Fibroblast of pulmonary artery (primary cell): ENCODE measurements around the gene FRAS1.
A peak's percentile ranks its signal among the peaks of the same experiment; 100 is the strongest.

Experiments
- DNase-seq: peaks from one replicate; pipeline ENCODE4 v3.0.0-alpha.2; 2010; ENCODE audit warnings: low read depth
- H3K4me3 ChIP-seq: replicated peaks from 2 replicates; pipeline ENCODE4 v1.5.1; 2011; ENCODE audit warnings: low read depth, mild to moderate bottlenecking, control low read depth, low read length, moderate library complexity
- CTCF ChIP-seq: IDR thresholded peaks from 2 replicates; pipeline ENCODE4 v1.5.1; 2011; ENCODE audit warnings: mild to moderate bottlenecking, control low read depth, low read length, inconsistent platforms; ENCODE audit errors: missing control alignments

FRAS1 gene

GRCh38 chr4:78513411-78513975 lies 456.4 kb downstream of the FRAS1 start:
- no peak for TF ChIP-seq CTCF
- no peak overlapping the region for H3K4me3 ChIP-seq
- DNase-seq = no peak

GRCh38 chr4:78517050-78517652 lies 460.0 kb downstream of the FRAS1 start:
- peak; percentile 65 for DNase-seq
- no peak overlapping the region for H3K4me3 ChIP-seq
- peak; percentile 69 for TF ChIP-seq CTCF

GRCh38 chr4:78518561-78518960 lies 461.4 kb downstream of the FRAS1 start:
- peak; percentile 61 for DNase-seq

GRCh38 chr4:78519962-78520361 lies 462.8 kb downstream of the FRAS1 start:
- TF ChIP-seq CTCF = no peak
- H3K4me3 ChIP-seq = no peak overlapping the region
- no peak for DNase-seq

More at GRCh38 chr4:78518561-78518960, 461.4 kb downstream of the FRAS1 start:
- no peak for TF ChIP-seq CTCF
- no peak overlapping the region for H3K4me3 ChIP-seq

GRCh38 chr4:78520808-78521226 lies 463.7 kb downstream of the FRAS1 start:
- DNase-seq = peak; percentile 69
- TF ChIP-seq CTCF = no peak
- H3K4me3 ChIP-seq = no peak overlapping the region

- H3K4me3 ChIP-seq = no peak overlapping the region
- TF ChIP-seq CTCF = no peak
- no peak for DNase-seq
Measured at GRCh38 chr4:78524009-78524408, 466.9 kb downstream of the FRAS1 start.

GRCh38 chr4:78525559-78525958 lies 468.4 kb downstream of the FRAS1 start:
- DNase-seq = no peak
- H3K4me3 ChIP-seq = no peak overlapping the region
- TF ChIP-seq CTCF = no peak
